ENCODE results near the gene CLPTM1. TPM values are rescaled to one million over a fixed set of nuclear protein-coding genes. Genes with fewer than 3 reads are reported as not detected.
A peak's percentile ranks its signal among the peaks of the same experiment; 100 is the strongest.
"Not testable (repeated sequence)": the region's sequence is repeated elsewhere in the genome, so short reads cannot be mapped to it uniquely, and the experiment has no call there.

The CLPTM1 gene
- total and polyA plus RNA-seq, 2 donors from 2014 or later, result 107 to 142 TPM

GRCh38 chr19:44993926-44994537 lies 38.9 kb downstream of the CLPTM1 start:
- intact Hi-C loops (cut with DNase I), result no loop called here
- Histone ChIP-seq H3K27me3 (ENCODE audit: control insufficient read depth, insufficient read depth, low read length) (no peaks in the 10 kb centered on the region), H3K4me3 (ENCODE audit: low read length in 3 of 3) (no peak overlapping the region), H3K27ac (ENCODE audit: low read depth in 2 of 2, low read length in 2 of 2) (no peak overlapping the region), H3K9ac (ENCODE audit: low read length in 3 of 3) (no peak overlapping the region), H3K36me3 (ENCODE audit: control insufficient read depth in 2 of 3, insufficient read depth in 3 of 3, low read length in 3 of 3) (peaks cover 0 to 9% (median under 1%) of the 10 kb centered on the region in 3 donors), H3K9me3 (ENCODE audit: control insufficient read depth in 2 of 3, insufficient read depth in 1 of 3, low read length in 3 of 3) (no peaks in the 10 kb centered on the region), H3K4me1 (ENCODE audit: control insufficient read depth in 2 of 3, insufficient read depth in 2 of 3, low read depth in 1 of 3, low read length in 3 of 3) (no peaks in the 10 kb centered on the region)
- FAIRE-seq, result no peak
- DNase-seq, result no peak
- TF ChIP-seq CTCF (IDR thresholded peaks at IDR 0.05; ENCODE audit: borderline replicate concordance, extremely low read depth, insufficient read depth), result no peak

- Histone ChIP-seq H3K4me3 (ENCODE audit: low read length in 3 of 3) (no peak overlapping the region), H3K36me3 (ENCODE audit: control insufficient read depth in 2 of 3, insufficient read depth in 3 of 3, low read length in 3 of 3) (no peaks in the 10 kb centered on the region), H3K27me3 (ENCODE audit: control insufficient read depth, insufficient read depth, low read length) (no peaks in the 10 kb centered on the region), H3K9me3 (ENCODE audit: control insufficient read depth in 2 of 3, insufficient read depth in 1 of 3, low read length in 3 of 3) (no peaks in the 10 kb centered on the region), H3K27ac (ENCODE audit: low read depth in 2 of 2, low read length in 2 of 2) (no peak overlapping the region), H3K9ac (ENCODE audit: low read length in 3 of 3) (no peak overlapping the region), H3K4me1 (ENCODE audit: control insufficient read depth in 2 of 3, insufficient read depth in 2 of 3, low read depth in 1 of 3, low read length in 3 of 3) (peaks cover 0 to 5% (median 4%) of the 10 kb centered on the region in 3 donors)
- no peak for TF ChIP-seq CTCF (IDR thresholded peaks at IDR 0.05; ENCODE audit: borderline replicate concordance, extremely low read depth, insufficient read depth)
- FAIRE-seq (no peak), DNase-seq (no peak)
- intact Hi-C loops (cut with DNase I), result no loop called here
Observed at GRCh38 chr19:44998025-44998424, 42.8 kb downstream of the CLPTM1 start.

GRCh38 chr19:44999131-44999925 lies 44.1 kb downstream of the CLPTM1 start:
- H3K4me1 ChIP-seq (ENCODE audit: control insufficient read depth in 2 of 3, insufficient read depth in 2 of 3, low read depth in 1 of 3, low read length in 3 of 3); intact Hi-C loops (cut with DNase I); DNase-seq; FAIRE-seq; H3K27ac ChIP-seq (ENCODE audit: low read depth in 2 of 2, low read length in 2 of 2); H3K9me3 ChIP-seq (ENCODE audit: control insufficient read depth in 2 of 3, insufficient read depth in 1 of 3, low read length in 3 of 3); H3K4me3 ChIP-seq (ENCODE audit: low read length in 3 of 3); H3K9ac ChIP-seq (ENCODE audit: low read length in 3 of 3); H3K36me3 ChIP-seq (ENCODE audit: control insufficient read depth in 2 of 3, insufficient read depth in 3 of 3, low read length in 3 of 3); H3K27me3 ChIP-seq (ENCODE audit: control insufficient read depth, insufficient read depth, low read length): not testable (repeated sequence)

- H3K36me3 ChIP-seq (ENCODE audit: control insufficient read depth in 2 of 3, insufficient read depth in 3 of 3, low read length in 3 of 3); H3K27me3 ChIP-seq (ENCODE audit: control insufficient read depth, insufficient read depth, low read length); H3K9me3 ChIP-seq (ENCODE audit: control insufficient read depth in 2 of 3, insufficient read depth in 1 of 3, low read length in 3 of 3); intact Hi-C loops (cut with DNase I); H3K9ac ChIP-seq (ENCODE audit: low read length in 3 of 3); FAIRE-seq; DNase-seq; H3K4me1 ChIP-seq (ENCODE audit: control insufficient read depth in 2 of 3, insufficient read depth in 2 of 3, low read depth in 1 of 3, low read length in 3 of 3): not testable (repeated sequence)
- H3K4me3 ChIP-seq (ENCODE audit: low read length in 3 of 3), result peak overlapping the region in 1 of 3 donors; percentile 52
- peak overlapping the region; percentile 70 to 79 for H3K27ac ChIP-seq (ENCODE audit: low read depth in 2 of 2, low read length in 2 of 2)
Observed at GRCh38 chr19:45000665-45001064, 45.5 kb downstream of the CLPTM1 start.

All from kidney (tissue), 14 donors.